Measurements from ENCODE around the gene DENND6A. TPM values are rescaled to one million over a fixed set of nuclear protein-coding genes. Genes with fewer than 3 reads are reported as not detected.

Gene DENND6A
- total RNA-seq, 2 donors from 2014 or later, result 23.4 to 35.1 TPM

GRCh38 chr3:57675530-57675929 lies 17.3 kb downstream of the DENND6A start:
- Histone ChIP-seq H3K4me1 (ENCODE audit: control insufficient read depth, insufficient read depth, low read length) (no peaks in the 10 kb centered on the region), H3K9me3 (ENCODE audit: control insufficient read depth, low read length) (no peaks in the 10 kb centered on the region), H3K27ac (ENCODE audit: low read depth, low read length) (no peak overlapping the region), H3K9ac (ENCODE audit: extremely low read depth, low read length, poor library complexity, severe bottlenecking) (no peak overlapping the region), H3K4me3 (ENCODE audit: low read length) (no peak overlapping the region), H3K36me3 (ENCODE audit: control insufficient read depth, insufficient read depth, low read length) (peaks cover 16% of the 10 kb centered on the region), H3K27me3 (ENCODE audit: control insufficient read depth, insufficient read depth, low read length, poor library complexity, severe bottlenecking) (peaks cover 6% of the 10 kb centered on the region)
- H3K27me3 Mint-ChIP-seq (ENCODE audit: insufficient read depth), result no peaks in the 10 kb centered on the region
- peaks cover 15% of the 10 kb centered on the region for H3K4me1 Mint-ChIP-seq
- TF ChIP-seq CTCF (conservative IDR thresholded peaks at IDR 0.05), result no peak
- DNase-seq, result no peak
- no peaks in the 10 kb centered on the region for H3K9me3 Mint-ChIP-seq
- H3K36me3 Mint-ChIP-seq (ENCODE audit: low read depth), result peaks cover 18% of the 10 kb centered on the region
- H3K27ac Mint-ChIP-seq, result no peak overlapping the region
- H3K4me3 Mint-ChIP-seq, result no peak overlapping the region

GRCh38 chr3:57673156-57673555 lies 19.7 kb downstream of the DENND6A start:
- H3K4me3 ChIP-seq (ENCODE audit: low read length), result no peak overlapping the region
- no peak for TF ChIP-seq CTCF (conservative IDR thresholded peaks at IDR 0.05)
- H3K9me3 ChIP-seq (ENCODE audit: control insufficient read depth, low read length), result no peaks in the 10 kb centered on the region
- H3K27ac ChIP-seq (ENCODE audit: low read depth, low read length), result no peak overlapping the region
- Mint-ChIP-seq H3K9me3 (no peaks in the 10 kb centered on the region), H3K36me3 (ENCODE audit: low read depth) (peaks cover 24% of the 10 kb centered on the region), H3K27ac (no peak overlapping the region), H3K4me3 (no peak overlapping the region), H3K27me3 (ENCODE audit: insufficient read depth) (no peaks in the 10 kb centered on the region), H3K4me1 (peaks cover 27% of the 10 kb centered on the region)
- no peak overlapping the region for H3K9ac ChIP-seq (ENCODE audit: extremely low read depth, low read length, poor library complexity, severe bottlenecking)
- peaks cover 16% of the 10 kb centered on the region for H3K27me3 ChIP-seq (ENCODE audit: control insufficient read depth, insufficient read depth, low read length, poor library complexity, severe bottlenecking)
- peaks cover 12% of the 10 kb centered on the region for H3K36me3 ChIP-seq (ENCODE audit: control insufficient read depth, insufficient read depth, low read length)
- no peak for DNase-seq
- H3K4me1 ChIP-seq (ENCODE audit: control insufficient read depth, insufficient read depth, low read length), result no peaks in the 10 kb centered on the region
- 86 to 90% methylated on average over 1 to 3 of the region's 4 CpGs for WGBS, 2 experiments (ENCODE audit: insufficient coverage in 1 of 2, insufficient read length in 1 of 2)

GRCh38 chr3:57670543-57670942 lies 22.3 kb downstream of the DENND6A start:
- Mint-ChIP-seq H3K27me3 (ENCODE audit: insufficient read depth) (no peaks in the 10 kb centered on the region), H3K4me1 (peaks cover 23% of the 10 kb centered on the region), H3K27ac (peak overlapping the region; percentile 46), H3K4me3 (no peak overlapping the region), H3K36me3 (ENCODE audit: low read depth) (peaks cover 29% of the 10 kb centered on the region), H3K9me3 (no peaks in the 10 kb centered on the region)
- H3K36me3 ChIP-seq (ENCODE audit: control insufficient read depth, insufficient read depth, low read length), result peaks cover 14% of the 10 kb centered on the region
- H3K27me3 ChIP-seq (ENCODE audit: control insufficient read depth, insufficient read depth, low read length, poor library complexity, severe bottlenecking), result peaks cover 18% of the 10 kb centered on the region
- H3K9ac ChIP-seq (ENCODE audit: extremely low read depth, low read length, poor library complexity, severe bottlenecking), result no peak overlapping the region
- H3K4me3 ChIP-seq (ENCODE audit: low read length), result no peak overlapping the region
- H3K4me1 ChIP-seq (ENCODE audit: control insufficient read depth, insufficient read depth, low read length), result no peaks in the 10 kb centered on the region
- no peaks in the 10 kb centered on the region for H3K9me3 ChIP-seq (ENCODE audit: control insufficient read depth, low read length)
- DNase-seq, result no peak
- no peak for TF ChIP-seq CTCF (conservative IDR thresholded peaks at IDR 0.05)
- no peak overlapping the region for H3K27ac ChIP-seq (ENCODE audit: low read depth, low read length)

Data from endodermal cell (in vitro differentiated cells).